Body of pancreas (tissue), 4 donors: ENCODE data around the gene NYNRIN. TPM values are rescaled to one million over a fixed set of nuclear protein-coding genes. Genes with fewer than 3 reads are reported as not detected.
A peak's percentile ranks its signal among the peaks of the same experiment; 100 is the strongest.
"Not testable (repeated sequence)": the region's sequence is repeated elsewhere in the genome, so short reads cannot be mapped to it uniquely, and the experiment has no call there.

ENCODE experiments used
- ATAC-seq: fragments of 150-250 bp; one replicate; pipeline ENCODE4 v1.9.1; 2016
- DNase-seq, 4 donors: peaks; one replicate each; pipeline ENCODE4 v3.0.0-alpha.2; 2019
- H3K27ac ChIP-seq, 4 donors: fragments of 200-600 bp; sonication (generic); 1 replicate in 3 of 4; 2 replicates in 1 of 4; pipeline versions ENCODE4 v1.5.1 to v1.6.1; 2016 to 2019; ENCODE audit warnings: mild to moderate bottlenecking in 1 of 4, mixed read lengths in 1 of 4, moderate library complexity in 1 of 4
- H3K27me3 ChIP-seq, 2 donors: fragments of 200-600 bp; sonication (generic); one replicate each; pipeline ENCODE4 v1.6.0; 2016; ENCODE audit warnings: mild to moderate bottlenecking in 1 of 2
- H3K36me3 ChIP-seq, 2 donors: fragments of 200-600 bp; sonication (generic); replicated peaks in 1 of 2; 2 replicates each; pipeline ENCODE4 v1.5.1; 2016; ENCODE audit warnings: low read depth in 2 of 2; ENCODE audit not compliant: insufficient read depth in 1 of 2
- H3K4me1 ChIP-seq: fragments of 200-600 bp; sonication (generic); one replicate; pipeline ENCODE4 v1.6.0; 2016
- H3K4me3 ChIP-seq, 2 donors: fragments of 200-600 bp; sonication (generic); 1 replicate in 1 of 2; 2 replicates in 1 of 2; pipeline ENCODE4 v1.5.1; 2016 to 2019
- H3K9me3 ChIP-seq, 3 donors: fragments of 200-600 bp; sonication (generic); 1 replicate in 2 of 3; 2 replicates in 1 of 3; pipeline ENCODE4 v1.5.1; 2016
- CTCF ChIP-seq, 7 experiments: fragments of 450-650 bp in 4 of 7; fragments of 200-600 bp in 3 of 7; sonication (generic) in 3 of 7; IDR thresholded peaks; one replicate each; pipeline ENCODE4 v1.5.1; 2016 to 2019; ENCODE audit warnings: antibody characterized with exemption in 7 of 7
- POLR2A ChIP-seq, 3 donors: fragments of 450-650 bp; IDR thresholded peaks; one replicate each; pipeline ENCODE4 v1.6.1; 2016; ENCODE audit warnings: antibody characterized with exemption in 3 of 3, mild to moderate bottlenecking in 2 of 3
- WGBS, 2 donors: methylation state at CpG; one replicate each; pipeline ENCODE4 v1.1.5; 2017; 5-methylcytosine and 5-hydroxymethylcytosine counted together
- intact Hi-C: fragments of 100-400 bp; cut with DNase I; formaldehyde crosslinking; loops from one replicate; pipeline ENCODE4 v1.15.1; 2023
- total RNA-seq, 2 donors: library from RNA; depleted of rRNA; stranded (reverse); fragments of >200 nt; gene quantifications; one replicate each; pipeline ENCODE4 v1.1.0, GENCODE V29; 2016

Gene NYNRIN
- total RNA-seq, 2 donors from 2014 or later: 7.3 to 7.5 TPM

- DNase-seq (no peak), ATAC-seq (no peak)
- no peaks in the 10 kb centered on the region for H3K9me3 ChIP-seq
- H3K36me3 ChIP-seq: peaks cover 0 to 4% of the 10 kb centered on the region in 2 donors
- peak overlapping the region; percentile 18 to 73 for H3K4me3 ChIP-seq
- intact Hi-C loops: no loop called here
- H3K4me1 ChIP-seq: peaks cover 33% of the 10 kb centered on the region
- no peaks in the 10 kb centered on the region for H3K27me3 ChIP-seq
- no peak for TF ChIP-seq CTCF (IDR thresholded peaks at IDR 0.05)
- no peak for TF ChIP-seq POLR2A (IDR thresholded peaks at IDR 0.05)
- 1 to 3% methylated on average over 5 to 12 of the region's 12 CpGs for WGBS, 2 donors
- H3K27ac ChIP-seq: peak overlapping the region; percentile 95 to 99 (median 98)
These were observed 43.1 kb downstream of the NYNRIN start for GRCh38 chr14:24441904-24442239.

GRCh38 chr14:24442240-24443052 is 43.6 kb downstream of the NYNRIN start, which contains the start of gene SDR39U1:
Gene SDR39U1 (minus strand): TSS chr14:24442776. CDS start chr14:24442769, 7 bp downstream.
- Histone ChIP-seq H3K9me3 (no peaks in the 10 kb centered on the region), H3K27me3 (no peaks in the 10 kb centered on the region), H3K36me3 (peaks cover 0 to 4% of the 10 kb centered on the region in 2 donors), H3K4me3 (peak within 1 kb of the TSS; percentile 30 to 73), H3K4me1 (peaks cover 31% of the 10 kb centered on the region), H3K27ac (peak within 1 kb of the TSS; percentile 95 to 99 (median 98))
- intact Hi-C loops: no loop called here
- peak; percentile 98 for ATAC-seq
- peak; percentile 97 to 99 (median 98) for DNase-seq
- whole genome bisulfite sequencing, 2 donors: 0% methylated on average over 34 to 52 of the region's 52 CpGs
- TF ChIP-seq CTCF (IDR thresholded peaks at IDR 0.05) (peak in 2 of 7 experiments; percentile 7 to 13), POLR2A (IDR thresholded peaks at IDR 0.05) (peak; percentile 93 to 98 (median 98))

- ATAC-seq (no peak), DNase-seq (no peak)
- peak overlapping the region; percentile 95 to 99 (median 98) for H3K27ac ChIP-seq
- peaks cover 0 to 3% of the 10 kb centered on the region in 2 donors for H3K36me3 ChIP-seq
- intact Hi-C loops: no loop called here
- H3K4me3 ChIP-seq: peak overlapping the region; percentile 21 to 30
- no peaks in the 10 kb centered on the region for H3K27me3 ChIP-seq
- H3K4me1 ChIP-seq: peaks cover 31% of the 10 kb centered on the region
- H3K9me3 ChIP-seq: no peaks in the 10 kb centered on the region
- no peak for TF ChIP-seq CTCF (IDR thresholded peaks at IDR 0.05)
- TF ChIP-seq POLR2A (IDR thresholded peaks at IDR 0.05): no peak
- 2 to 3% methylated on average over 6 to 7 of the region's 7 CpGs for WGBS, 2 donors
These were observed 44.4 kb downstream of the NYNRIN start for GRCh38 chr14:24443053-24443665.

GRCh38 chr14:24450828-24451227 is 52.0 kb downstream of the NYNRIN start:
- H3K4me1 ChIP-seq, ATAC-seq, DNase-seq, H3K36me3 ChIP-seq, H3K9me3 ChIP-seq, H3K27ac ChIP-seq, H3K27me3 ChIP-seq, intact Hi-C loops, H3K4me3 ChIP-seq: not testable (repeated sequence)
- WGBS, 2 donors: 84 to 89% methylated on average over 2 of the region's 2 CpGs

GRCh38 chr14:24456980-24457379 is 58.2 kb downstream of the NYNRIN start:
- Histone ChIP-seq H3K27me3 (no peaks in the 10 kb centered on the region), H3K27ac (no peak overlapping the region), H3K36me3 (no peaks in the 10 kb centered on the region), H3K4me1 (no peaks in the 10 kb centered on the region), H3K4me3 (no peak overlapping the region), H3K9me3 (no peaks in the 10 kb centered on the region)
- no peak for ATAC-seq
- intact Hi-C loops: no loop called here
- TF ChIP-seq CTCF (IDR thresholded peaks at IDR 0.05) (no peak), POLR2A (IDR thresholded peaks at IDR 0.05) (no peak)
- DNase-seq: no peak
